Measurements from ENCODE around the gene NTRK2.

- TF ChIP-seq POLR2AphosphoS5 (IDR thresholded peaks at IDR 0.05; ENCODE audit: low read depth, low read length) (no peak), POLR2A (IDR thresholded peaks at IDR 0.05; ENCODE audit: low read depth, low read length) (no peak), POU2F2 (IDR thresholded peaks at IDR 0.05; ENCODE audit: low read depth, low read length) (no peak)
These were observed 176.7 kb downstream of the NTRK2 start for GRCh38 chr9:84845956-84846900.

Measured in GM12891 (cell line).